GM19351 (cell line): Measurements from ENCODE around the gene LTO1.
"Not testable (repeated sequence)": the region's sequence is repeated elsewhere in the genome, so short reads cannot be mapped to it uniquely, and the experiment has no call there.

Experiments
- ATAC-seq: cut with Tn5 transposase; IDR thresholded peaks from one replicate; pipeline ENCODE4 v1.9.1; 2021; ENCODE audit warnings: mild to moderate bottlenecking, moderate library complexity; ENCODE audit not compliant: unreplicated experiment

Gene LTO1

GRCh38 chr11:69702239-69702691 is 27.1 kb upstream of the LTO1 start:
- ATAC-seq = no peak

- no peak for ATAC-seq
Observed at GRCh38 chr11:69700278-69701140, 25.4 kb upstream of the LTO1 start.

- no peak for ATAC-seq
Observed at GRCh38 chr11:69699213-69699612, 24.1 kb upstream of the LTO1 start.

GRCh38 chr11:69698362-69698761 is 23.2 kb upstream of the LTO1 start:
- no peak for ATAC-seq

- ATAC-seq = no peak
Observed at GRCh38 chr11:69697861-69698260, 22.7 kb upstream of the LTO1 start.

- ATAC-seq = no peak
Observed at GRCh38 chr11:69697469-69697843, 22.3 kb upstream of the LTO1 start.

- ATAC-seq = no peak
Observed at GRCh38 chr11:69696749-69697468, 21.8 kb upstream of the LTO1 start.

- ATAC-seq = not testable (repeated sequence)
Observed at GRCh38 chr11:69695995-69696394, 20.8 kb upstream of the LTO1 start.

- ATAC-seq = no peak
Observed at GRCh38 chr11:69695581-69695980, 20.4 kb upstream of the LTO1 start.

GRCh38 chr11:69694781-69695180 is 19.6 kb upstream of the LTO1 start:
- no peak for ATAC-seq

GRCh38 chr11:69692422-69692821 is 17.3 kb upstream of the LTO1 start:
- no peak for ATAC-seq

- no peak for ATAC-seq
Observed at GRCh38 chr11:69691463-69691862, 16.3 kb upstream of the LTO1 start.

- no peak for ATAC-seq
Observed at GRCh38 chr11:69689484-69690319, 14.5 kb upstream of the LTO1 start.

GRCh38 chr11:69687969-69688771 is 13.0 kb upstream of the LTO1 start:
- ATAC-seq = not testable (repeated sequence)

GRCh38 chr11:69686856-69687255 is 11.7 kb upstream of the LTO1 start:
- no peak for ATAC-seq

GRCh38 chr11:69686452-69686851 is 11.3 kb upstream of the LTO1 start:
- no peak for ATAC-seq

GRCh38 chr11:69685348-69685747 is 10.2 kb upstream of the LTO1 start:
- no peak for ATAC-seq

- no peak for ATAC-seq
Observed at GRCh38 chr11:69684651-69685050, 9.5 kb upstream of the LTO1 start.

GRCh38 chr11:69683764-69684333 is 8.7 kb upstream of the LTO1 start:
- no peak for ATAC-seq

GRCh38 chr11:69682681-69683326 is 7.7 kb upstream of the LTO1 start:
- ATAC-seq = no peak
